Measurements from ENCODE around the gene UHMK1.
A peak's percentile ranks its signal among the peaks of the same experiment; 100 is the strongest.

The UHMK1 gene

GRCh38 chr1:162527314-162527713 is 29.7 kb downstream of the UHMK1 start:
- no peak for DNase-seq (ENCODE audit: low read depth in 2 of 2)

GRCh38 chr1:162530307-162530987 is 32.8 kb downstream of the UHMK1 start:
- no peak for DNase-seq (ENCODE audit: low read depth in 2 of 2)

- no peak for DNase-seq (ENCODE audit: low read depth in 2 of 2)
Measured at GRCh38 chr1:162530988-162531319, 33.3 kb downstream of the UHMK1 start.

GRCh38 chr1:162535501-162535900 is 37.9 kb downstream of the UHMK1 start:
- DNase-seq (ENCODE audit: low read depth in 2 of 2) = no peak

- no peak for DNase-seq (ENCODE audit: low read depth in 2 of 2)
Measured at GRCh38 chr1:162536511-162536910, 38.9 kb downstream of the UHMK1 start.

GRCh38 chr1:162537216-162537615 is 39.6 kb downstream of the UHMK1 start:
- DNase-seq (ENCODE audit: low read depth in 2 of 2) = no peak

GRCh38 chr1:162538815-162539431 is 41.3 kb downstream of the UHMK1 start:
- no peak for DNase-seq (ENCODE audit: low read depth in 2 of 2)

- no peak for DNase-seq (ENCODE audit: low read depth in 2 of 2)
Measured at GRCh38 chr1:162541619-162542141, 44.1 kb downstream of the UHMK1 start.

- DNase-seq (ENCODE audit: low read depth in 2 of 2) = no peak
Measured at GRCh38 chr1:162543228-162543627, 45.6 kb downstream of the UHMK1 start.

GRCh38 chr1:162548170-162548569 is 50.6 kb downstream of the UHMK1 start:
- no peak for DNase-seq (ENCODE audit: low read depth in 2 of 2)

GRCh38 chr1:162549001-162549400 is 51.4 kb downstream of the UHMK1 start:
- DNase-seq (ENCODE audit: low read depth in 2 of 2) = no peak

- DNase-seq (ENCODE audit: low read depth in 2 of 2) = no peak
Measured at GRCh38 chr1:162550925-162551324, 53.3 kb downstream of the UHMK1 start.

GRCh38 chr1:162551969-162552683 is 54.5 kb downstream of the UHMK1 start:
- no peak for DNase-seq (ENCODE audit: low read depth in 2 of 2)

GRCh38 chr1:162552684-162553252 is 55.1 kb downstream of the UHMK1 start:
- DNase-seq (ENCODE audit: low read depth in 2 of 2) = no peak

GRCh38 chr1:162554258-162554657 is 56.6 kb downstream of the UHMK1 start:
- DNase-seq (ENCODE audit: low read depth in 2 of 2) = no peak

GRCh38 chr1:162557536-162557935 is 59.9 kb downstream of the UHMK1 start:
- DNase-seq (ENCODE audit: low read depth in 2 of 2) = no peak

GRCh38 chr1:162560303-162561036 is 62.9 kb downstream of the UHMK1 start:
- no peak for DNase-seq (ENCODE audit: low read depth in 2 of 2)

- DNase-seq (ENCODE audit: low read depth in 2 of 2) = peak; percentile 97 to 98
Measured at GRCh38 chr1:162561037-162561615, 63.5 kb downstream of the UHMK1 start.

GRCh38 chr1:162561616-162562469 is 64.2 kb downstream of the UHMK1 start, which contains the start of gene UAP1:
Gene UAP1 (plus strand): TSS chr1:162561722. CDS start chr1:162566069, 4,347 bp downstream.
- DNase-seq (ENCODE audit: low read depth in 2 of 2) = no peak

- no peak for DNase-seq (ENCODE audit: low read depth in 2 of 2)
Measured at GRCh38 chr1:162562470-162562828, 64.8 kb downstream of the UHMK1 start.

Measured in stimulated activated CD4-positive, alpha-beta T cell treated with anti-CD3 and anti-CD28 coated beads, Interleukin-4, amount 100 ng/mL, for 48 hours (primary cell).